GM21381 (cell line): ENCODE measurements around the gene PLXDC2.
A peak's percentile ranks its signal among the peaks of the same experiment; 100 is the strongest.

Experiments used
- ATAC-seq: cut with Tn5 transposase; IDR thresholded peaks from one replicate; pipeline ENCODE4 v1.9.1; 2021; ENCODE audit warnings: mild to moderate bottlenecking, moderate library complexity; ENCODE audit not compliant: unreplicated experiment

PLXDC2 gene

GRCh38 chr10:19904202-19904661 lies 88.0 kb downstream of the PLXDC2 start:
- peak; percentile 91 for ATAC-seq

GRCh38 chr10:19906108-19906791 lies 90.0 kb downstream of the PLXDC2 start:
- no peak for ATAC-seq

- no peak for ATAC-seq
Measured at GRCh38 chr10:19908991-19909696, 92.9 kb downstream of the PLXDC2 start.

- ATAC-seq = no peak
Measured at GRCh38 chr10:19911886-19912285, 95.7 kb downstream of the PLXDC2 start.

GRCh38 chr10:19913987-19914386 lies 97.8 kb downstream of the PLXDC2 start:
- no peak for ATAC-seq

- ATAC-seq = no peak
Measured at GRCh38 chr10:19915125-19915524, 98.9 kb downstream of the PLXDC2 start.

GRCh38 chr10:19915816-19916215 lies 99.6 kb downstream of the PLXDC2 start:
- no peak for ATAC-seq

- ATAC-seq = no peak
Measured at GRCh38 chr10:19917751-19918478, 101.7 kb downstream of the PLXDC2 start.

- no peak for ATAC-seq
Measured at GRCh38 chr10:19918794-19919193, 102.6 kb downstream of the PLXDC2 start.

- ATAC-seq = no peak
Measured at GRCh38 chr10:19919671-19920070, 103.4 kb downstream of the PLXDC2 start.

- ATAC-seq = no peak
Measured at GRCh38 chr10:19920075-19920726, 104.0 kb downstream of the PLXDC2 start.

GRCh38 chr10:19921300-19922140 lies 105.3 kb downstream of the PLXDC2 start:
- no peak for ATAC-seq

- no peak for ATAC-seq
Measured at GRCh38 chr10:19922236-19922963, 106.2 kb downstream of the PLXDC2 start.

- ATAC-seq = no peak
Measured at GRCh38 chr10:19925064-19925463, 108.8 kb downstream of the PLXDC2 start.

- no peak for ATAC-seq
Measured at GRCh38 chr10:19928936-19929335, 112.7 kb downstream of the PLXDC2 start.

GRCh38 chr10:19929506-19930140 lies 113.4 kb downstream of the PLXDC2 start:
- ATAC-seq = no peak

- no peak for ATAC-seq
Measured at GRCh38 chr10:19930936-19931893, 115.0 kb downstream of the PLXDC2 start.
